HFFc6 (cell line): Measurements from ENCODE around the gene DCAF4L1. TPM values are rescaled to one million over a fixed set of nuclear protein-coding genes. Genes with fewer than 3 reads are reported as not detected.

Experiments used
- DNase-seq: peaks from one replicate; pipeline ENCODE4 v3.0.0-alpha.2; 2018
- H3K27ac Mint-ChIP-seq: 2 replicates; pipeline ENCODE4 v1.8.0; 2020; ENCODE audit warnings: mild to moderate bottlenecking, mixed read lengths
- H3K27me3 Mint-ChIP-seq: 2 replicates; pipeline ENCODE4 v1.8.0; 2021; ENCODE audit warnings: mild to moderate bottlenecking, moderate library complexity, mixed read lengths; ENCODE audit not compliant: insufficient read depth
- H3K36me3 Mint-ChIP-seq: 2 replicates; pipeline ENCODE4 v1.8.0; 2021; ENCODE audit warnings: low read depth, mixed read lengths
- H3K4me1 Mint-ChIP-seq: 2 replicates; pipeline ENCODE4 v1.8.0; 2020; ENCODE audit warnings: low read depth, mixed read lengths
- H3K4me3 Mint-ChIP-seq: 2 replicates; pipeline ENCODE4 v1.8.0; 2020; ENCODE audit warnings: mild to moderate bottlenecking, moderate library complexity, mixed read lengths
- H3K9me3 Mint-ChIP-seq: 2 replicates; pipeline ENCODE4 v1.8.0; 2020; ENCODE audit warnings: mild to moderate bottlenecking, mixed read lengths
- CTCF ChIP-seq: fragments of 200-600 bp; sonication (generic); IDR thresholded peaks from 2 replicates; pipeline ENCODE4 v1.5.0; 2021; ENCODE audit warnings: antibody characterized with exemption, mild to moderate bottlenecking
- total RNA-seq, 6 experiments: library from RNA; stranded (reverse); fragmentation: NEBNext Ultra II Directional; extraction: Animal tissue kit (Norgen Biotek cat#: 25700); gene quantifications; 2 replicates in 1 of 6; 3 replicates in 5 of 6; pipeline ENCODE4 v1.2.3, GENCODE V29; 2021

The DCAF4L1 gene
- total RNA-seq, 6 experiments from 2014 or later, result 0.02 to 0.06 (median 0.05) TPM; not detected in 3

GRCh38 chr4:41969671-41970070 lies 11.9 kb upstream of the DCAF4L1 start:
- peaks cover 11% of the 10 kb centered on the region; the same call in 1 of the 2 replicates for H3K9me3 Mint-ChIP-seq
- no peak for TF ChIP-seq CTCF
- H3K4me3 Mint-ChIP-seq, result no peak overlapping the region
- H3K27ac Mint-ChIP-seq, result no peak overlapping the region
- H3K27me3 Mint-ChIP-seq, result peaks cover 4% of the 10 kb centered on the region
- H3K4me1 Mint-ChIP-seq, result no peaks in the 10 kb centered on the region
- no peak for DNase-seq
- H3K36me3 Mint-ChIP-seq, result peaks cover 7% of the 10 kb centered on the region

GRCh38 chr4:41975341-41975740 lies 6.2 kb upstream of the DCAF4L1 start:
- no peak for TF ChIP-seq CTCF
- Mint-ChIP-seq H3K27me3 (peaks cover 4% of the 10 kb centered on the region), H3K27ac (no peak overlapping the region), H3K9me3 (0 out of 2 replicates have a peak, but pooled peaks cover 6% of the 10 kb centered on the region), H3K36me3 (no peaks in the 10 kb centered on the region), H3K4me1 (peaks cover 12% of the 10 kb centered on the region), H3K4me3 (no peak overlapping the region)
- no peak for DNase-seq

GRCh38 chr4:41976775-41977516 lies 4.6 kb upstream of the DCAF4L1 start:
- H3K27ac Mint-ChIP-seq, result no peak overlapping the region
- H3K27me3 Mint-ChIP-seq, result peaks cover 4% of the 10 kb centered on the region
- H3K9me3 Mint-ChIP-seq, result 0 out of 2 replicates have a peak, but pooled peaks cover 5% of the 10 kb centered on the region
- no peaks in the 10 kb centered on the region for H3K36me3 Mint-ChIP-seq
- no peak overlapping the region for H3K4me3 Mint-ChIP-seq
- no peak for TF ChIP-seq CTCF
- no peak for DNase-seq
- peaks cover 12% of the 10 kb centered on the region for H3K4me1 Mint-ChIP-seq

- no peaks in the 10 kb centered on the region for H3K9me3 Mint-ChIP-seq
- TF ChIP-seq CTCF, result no peak
- H3K36me3 Mint-ChIP-seq, result no peaks in the 10 kb centered on the region
- no peaks in the 10 kb centered on the region; the same call in 1 of the 2 replicates for H3K27me3 Mint-ChIP-seq
- H3K27ac Mint-ChIP-seq, result no peak overlapping the region
- H3K4me3 Mint-ChIP-seq, result no peak overlapping the region
- DNase-seq, result no peak
- H3K4me1 Mint-ChIP-seq, result peaks cover 12% of the 10 kb centered on the region
These were observed 3.8 kb upstream of the DCAF4L1 start for GRCh38 chr4:41977709-41978108.

GRCh38 chr4:41982716-41983115 lies 1.2 kb downstream of the DCAF4L1 start:
- Mint-ChIP-seq H3K27ac (no peak overlapping the region), H3K36me3 (no peaks in the 10 kb centered on the region), H3K9me3 (no peaks in the 10 kb centered on the region), H3K4me1 (peaks cover 6% of the 10 kb centered on the region), H3K4me3 (no peak overlapping the region), H3K27me3 (peaks cover 1% of the 10 kb centered on the region; the same call in 1 of the 2 replicates)
- DNase-seq, result no peak
- TF ChIP-seq CTCF, result no peak
